HG02970 (cell line): ENCODE measurements around the gene MAP3K19.
"Not testable (repeated sequence)": the region's sequence is repeated elsewhere in the genome, so short reads cannot be mapped to it uniquely, and the experiment has no call there.

Experiments
- ATAC-seq: cut with Tn5 transposase; IDR thresholded peaks from one replicate; pipeline ENCODE4 v1.9.1; 2021; ENCODE audit warnings: mild to moderate bottlenecking, moderate library complexity, moderate number of reproducible peaks; ENCODE audit not compliant: unreplicated experiment, low FRiP score

MAP3K19 gene

DNA sequence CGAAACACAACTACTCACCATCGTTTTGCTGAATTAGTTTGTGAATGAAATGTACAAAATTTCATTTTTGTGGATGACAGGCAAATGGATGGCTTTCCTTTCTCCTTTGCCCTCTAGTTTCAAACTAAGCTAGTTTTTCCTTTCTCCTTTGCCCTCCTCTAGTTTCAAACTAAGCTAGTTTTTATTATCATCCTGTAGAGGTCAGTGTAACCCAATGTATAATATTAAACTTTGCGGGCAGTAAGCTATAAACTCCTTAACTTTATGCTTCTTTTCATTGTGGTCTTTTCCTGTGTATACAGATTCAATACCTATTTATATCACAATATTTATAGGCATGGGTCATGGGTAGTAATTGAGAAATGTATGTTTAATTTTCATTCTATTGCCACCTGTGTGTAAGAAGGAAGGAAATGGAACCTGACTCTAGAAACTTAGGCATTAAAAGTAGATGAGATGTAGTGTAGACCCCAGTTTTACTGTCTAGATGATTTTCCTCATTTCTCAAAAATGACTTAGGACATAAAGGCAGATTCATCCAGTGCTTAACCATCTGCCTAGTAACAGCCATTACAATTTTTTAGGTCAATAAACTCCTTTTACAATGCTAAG lies 58.1 kb downstream of the MAP3K19 start:
- no peak for ATAC-seq

DNA sequence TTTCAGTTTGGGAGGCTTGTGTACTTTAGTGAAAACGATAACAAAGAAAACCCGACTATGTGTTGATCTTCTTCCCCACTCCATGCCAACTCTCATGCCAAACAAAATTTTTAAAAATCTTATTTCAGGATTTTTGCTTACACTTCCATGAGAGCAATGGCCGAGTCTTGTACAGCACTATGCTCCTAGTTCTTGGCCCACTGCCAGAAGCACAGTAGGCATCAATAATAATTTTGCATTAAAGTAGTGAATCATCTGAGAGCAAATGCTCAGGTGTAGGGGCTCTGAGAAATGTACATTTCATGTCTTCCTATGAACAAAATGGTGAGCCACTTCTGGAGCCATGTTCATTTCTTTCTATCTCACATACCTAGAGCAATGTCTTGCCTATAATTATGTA lies 62.2 kb downstream of the MAP3K19 start:
- ATAC-seq, result no peak

- no peak for ATAC-seq
These were observed 64.6 kb downstream of the MAP3K19 start for GRCh38 chr2:134982603-134983002.

DNA sequence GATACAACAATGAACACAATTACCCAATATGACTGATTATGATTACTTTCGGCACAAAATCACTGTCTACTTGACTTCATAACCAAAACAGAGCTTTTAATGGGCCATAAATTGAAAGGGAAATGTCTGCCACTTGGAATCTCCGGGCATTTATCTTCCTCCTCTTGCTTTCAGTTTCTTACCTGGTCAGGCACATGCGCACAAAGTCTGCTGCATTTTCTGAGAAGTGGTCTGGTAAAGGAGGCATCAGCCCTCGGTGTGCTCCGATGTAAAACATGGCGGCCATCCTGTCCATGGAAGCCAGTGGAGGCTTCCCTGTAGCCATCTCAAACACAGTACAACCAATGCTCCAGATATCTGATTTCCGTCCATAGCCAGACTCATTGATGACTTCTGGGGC lies 66.6 kb downstream of the MAP3K19 start:
- no peak for ATAC-seq

DNA sequence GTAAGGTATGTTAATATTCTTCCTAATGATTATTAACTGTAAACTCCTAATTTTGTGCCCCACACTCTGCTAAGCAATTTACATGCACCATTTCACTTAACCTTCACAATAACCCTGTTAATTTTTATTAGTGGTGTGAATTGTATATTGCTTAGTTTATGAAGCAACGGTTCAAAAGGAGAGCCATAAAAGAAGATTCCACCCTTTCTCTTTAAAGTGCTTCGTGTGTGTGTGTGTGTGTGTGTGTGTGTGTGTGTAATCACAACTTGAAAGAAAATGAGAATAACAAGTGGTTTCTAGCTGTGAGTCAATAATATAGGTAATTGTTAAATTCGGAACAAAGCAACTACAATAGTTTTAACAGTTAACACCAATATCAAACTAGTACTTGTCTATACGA lies 68.0 kb downstream of the MAP3K19 start:
- ATAC-seq, result no peak

DNA sequence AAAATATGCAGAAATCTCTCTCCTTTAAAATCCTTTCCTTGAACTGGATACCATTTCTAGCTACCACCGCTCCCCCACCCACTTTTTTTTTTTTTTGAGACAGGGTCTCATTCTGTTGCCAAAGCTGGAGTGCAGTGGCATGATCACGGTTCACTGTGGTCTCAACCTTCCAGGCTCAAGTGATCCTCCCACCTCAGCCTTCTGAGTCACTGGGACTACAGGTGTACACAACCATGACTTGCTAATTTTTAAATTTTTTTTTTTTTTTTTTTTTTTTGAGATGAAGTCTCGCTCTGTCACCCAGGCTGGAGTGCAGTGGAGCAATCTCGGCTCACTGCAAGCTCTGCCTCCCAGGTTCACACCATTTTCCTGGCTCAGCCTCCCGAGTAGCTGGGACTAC lies 70.1 kb downstream of the MAP3K19 start:
- ATAC-seq, result not testable (repeated sequence)

- no peak for ATAC-seq
These were observed 71.1 kb downstream of the MAP3K19 start for GRCh38 chr2:134976074-134976702.

DNA sequence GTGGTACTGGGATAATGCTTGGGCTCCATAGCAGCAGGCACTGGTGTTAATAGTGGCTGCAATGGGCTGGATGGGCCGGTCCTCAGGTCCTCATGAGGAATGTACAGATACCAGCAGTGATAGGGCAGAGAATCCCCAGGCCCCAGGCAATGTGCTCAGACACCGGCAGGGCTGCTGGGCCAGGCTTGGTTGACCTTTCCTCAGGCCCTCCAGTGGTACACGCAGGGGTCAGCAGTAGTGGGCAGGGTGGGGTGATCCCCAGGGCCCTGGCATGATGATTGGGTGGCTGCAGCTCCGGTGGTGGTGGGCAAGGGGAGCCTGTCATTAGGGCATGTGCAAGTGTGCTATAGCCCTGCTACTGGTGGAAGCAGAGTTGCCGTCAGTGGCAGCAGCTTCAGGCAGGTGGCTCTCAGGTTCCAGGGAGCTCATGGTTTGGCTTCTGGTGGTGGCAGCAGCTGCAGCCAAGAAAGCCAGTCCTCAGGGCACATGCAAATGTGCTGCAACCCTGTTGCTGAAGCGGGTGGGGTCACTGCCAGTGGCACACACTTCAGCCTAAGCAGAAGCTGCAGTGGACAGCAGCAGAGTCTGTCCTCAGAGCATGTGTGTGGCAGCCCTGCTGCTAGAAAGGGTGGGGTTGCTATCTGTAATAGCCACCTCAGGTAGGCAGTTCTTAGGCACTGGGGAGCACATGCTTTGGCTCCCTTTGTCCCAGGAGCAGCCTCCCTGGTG lies 71.8 kb downstream of the MAP3K19 start:
- ATAC-seq, result no peak

- ATAC-seq, result no peak
These were observed 73.8 kb downstream of the MAP3K19 start for GRCh38 chr2:134973241-134974138.

- not testable (repeated sequence) for ATAC-seq
These were observed 80.1 kb downstream of the MAP3K19 start for GRCh38 chr2:134967166-134967565.

GRCh38 chr2:134957477-134957876 lies 89.8 kb downstream of the MAP3K19 start:
- no peak for ATAC-seq

GRCh38 chr2:134955744-134956143 lies 91.5 kb downstream of the MAP3K19 start:
- no peak for ATAC-seq

DNA sequence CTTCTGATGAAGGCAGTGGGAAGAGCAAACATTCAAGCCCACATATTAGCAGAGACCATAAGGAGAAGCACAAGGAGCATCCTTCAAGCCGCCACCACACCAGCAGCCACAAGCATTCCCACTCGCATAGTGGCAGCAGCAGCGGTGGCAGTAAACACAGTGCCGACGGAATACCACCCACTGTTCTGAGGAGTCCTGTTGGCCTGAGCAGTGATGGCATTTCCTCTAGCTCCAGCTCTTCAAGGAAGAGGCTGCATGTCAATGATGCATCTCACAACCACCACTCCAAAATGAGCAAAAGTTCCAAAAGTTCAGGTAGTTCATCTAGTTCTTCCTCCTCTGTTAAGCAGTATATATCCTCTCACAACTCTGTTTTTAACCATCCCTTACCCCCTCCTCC lies 93.2 kb downstream of the MAP3K19 start:
- ATAC-seq, result no peak

- no peak for ATAC-seq
These were observed 94.6 kb downstream of the MAP3K19 start for GRCh38 chr2:134952608-134953007.

GRCh38 chr2:134950886-134951285 lies 96.4 kb downstream of the MAP3K19 start:
- no peak for ATAC-seq

GRCh38 chr2:134949981-134950708 lies 97.1 kb downstream of the MAP3K19 start:
- ATAC-seq, result no peak

- no peak for ATAC-seq
These were observed 101.2 kb downstream of the MAP3K19 start for GRCh38 chr2:134946073-134946472.

GRCh38 chr2:134944975-134945374 lies 102.3 kb downstream of the MAP3K19 start:
- ATAC-seq, result no peak

DNA sequence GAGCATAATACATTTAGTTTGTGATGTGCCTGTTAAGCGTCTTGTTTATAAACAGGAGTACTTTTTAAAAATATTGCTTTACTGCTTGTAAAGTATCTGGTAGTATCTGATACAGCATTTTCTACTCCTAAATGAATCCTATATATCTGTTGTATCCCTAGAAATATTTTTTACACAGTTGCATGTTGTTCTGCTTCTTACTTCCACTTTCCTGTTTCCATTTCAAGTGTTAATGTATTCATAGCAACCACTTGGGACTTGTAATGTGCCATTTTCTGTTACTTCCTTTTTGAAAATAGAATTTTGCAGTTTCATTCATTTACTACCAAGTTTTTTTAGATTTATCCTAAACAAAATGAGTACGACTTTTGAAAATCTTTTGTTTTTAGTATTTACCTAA lies 103.7 kb downstream of the MAP3K19 start:
- ATAC-seq, result no peak

DNA sequence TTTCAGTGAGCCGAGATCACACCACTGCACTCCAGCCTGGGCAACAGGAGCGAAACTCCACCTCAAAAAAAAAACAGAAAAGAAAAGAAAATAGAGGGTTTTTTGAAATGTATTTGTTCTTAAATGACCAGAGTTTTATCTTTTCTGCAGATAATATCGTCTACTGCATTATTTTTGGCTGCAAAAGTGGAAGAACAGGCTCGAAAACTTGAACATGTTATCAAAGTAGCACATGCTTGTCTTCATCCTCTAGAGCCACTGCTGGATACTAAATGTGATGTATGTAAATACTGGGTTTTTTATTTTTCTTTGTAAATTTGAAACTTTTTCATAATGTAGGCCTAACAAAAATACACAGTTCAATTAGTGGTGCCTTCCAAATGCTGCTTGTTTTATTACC lies 110.6 kb downstream of the MAP3K19 start:
- ATAC-seq, result no peak
